ENCODE results near the gene APLP2. TPM values are rescaled to one million over a fixed set of nuclear protein-coding genes. Genes with fewer than 3 reads are reported as not detected.

The APLP2 gene
- total and polyA plus RNA-seq, 2 of the 13 experiments (the other 11 are each of a cell fraction or from before 2014, with no cell fraction given) = 315 to 594 TPM

GRCh38 chr11:130068986-130069658 is 572 bp upstream of the APLP2 start (continued):
- no peak for TF ChIP-seq CEBPZ (IDR thresholded peaks at IDR 0.05; ENCODE audit: low read length)
- TF ChIP-seq NRL (CRISPR knock-in tag; IDR thresholded peaks at IDR 0.05; ENCODE audit: borderline replicate concordance) = no peak; the same call in 1 of the 2 replicates
- TF ChIP-seq NFAT5 (CRISPR knock-in tag; IDR thresholded peaks at IDR 0.05) = no peak; the same call in 1 of the 2 replicates
- no peak for TF ChIP-seq ZNF883 (CRISPR knock-in tag; IDR thresholded peaks at IDR 0.05; ENCODE audit: not compliant biosample characterization)
- TF ChIP-seq IKZF5 (CRISPR knock-in tag; IDR thresholded peaks at IDR 0.05) = peak; percentile 18; the same call in 1 of the 2 replicates
- TF ChIP-seq DNMT3B (CRISPR knock-in tag; conservative IDR thresholded peaks at IDR 0.05) = no peak
- TF ChIP-seq MIXL1 (CRISPR knock-in tag; IDR thresholded peaks at IDR 0.05) = no peak
- 0 out of 2 replicates have a peak, but pooled peaks have one; percentile 24 for TF ChIP-seq JUND (CRISPR knock-in tag; IDR thresholded peaks at IDR 0.05)
- TF ChIP-seq ZNF331 (CRISPR knock-in tag; IDR thresholded peaks at IDR 0.05) = no peak
- TF ChIP-seq ZMYM3 (CRISPR knock-in tag; IDR thresholded peaks at IDR 0.05) = no peak
- no peak for TF ChIP-seq KLF11 (CRISPR knock-in tag; IDR thresholded peaks at IDR 0.05)
- TF ChIP-seq GTF3A (CRISPR knock-in tag; conservative IDR thresholded peaks at IDR 0.05) = no peak
- TF ChIP-seq STAT5B (CRISPR knock-in tag; IDR thresholded peaks at IDR 0.05) = no peak
- no peak for TF ChIP-seq ZNF777 (CRISPR knock-in tag; IDR thresholded peaks at IDR 0.05)
- 0 out of 2 replicates have a peak, but pooled peaks have one; percentile 22 for TF ChIP-seq ZNF367 (CRISPR knock-in tag; IDR thresholded peaks at IDR 0.05; ENCODE audit: borderline replicate concordance)
- TF ChIP-seq IRX3 (CRISPR knock-in tag; IDR thresholded peaks at IDR 0.05; ENCODE audit: borderline replicate concordance, low read depth) = 0 out of 2 replicates have a peak, but pooled peaks have one; percentile 20
- TF ChIP-seq, protein P1, sequence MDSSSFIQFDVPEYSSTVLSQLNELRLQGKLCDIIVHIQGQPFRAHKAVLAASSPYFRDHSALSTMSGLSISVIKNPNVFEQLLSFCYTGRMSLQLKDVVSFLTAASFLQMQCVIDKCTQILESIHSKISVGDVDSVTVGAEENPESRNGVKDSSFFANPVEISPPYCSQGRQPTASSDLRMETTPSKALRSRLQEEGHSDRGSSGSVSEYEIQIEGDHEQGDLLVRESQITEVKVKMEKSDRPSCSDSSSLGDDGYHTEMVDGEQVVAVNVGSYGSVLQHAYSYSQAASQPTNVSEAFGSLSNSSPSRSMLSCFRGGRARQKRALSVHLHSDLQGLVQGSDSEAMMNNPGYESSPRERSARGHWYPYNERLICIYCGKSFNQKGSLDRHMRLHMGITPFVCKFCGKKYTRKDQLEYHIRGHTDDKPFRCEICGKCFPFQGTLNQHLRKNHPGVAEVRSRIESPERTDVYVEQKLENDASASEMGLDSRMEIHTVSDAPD (CRISPR knock-in tag; IDR thresholded peaks at IDR 0.05) = no peak
- TF ChIP-seq ZNF207 (IDR thresholded peaks at IDR 0.05; ENCODE audit: borderline replicate concordance) = no peak
- TF ChIP-seq KLF13 (CRISPR knock-in tag; IDR thresholded peaks at IDR 0.05) = no peak

All from HepG2 (cell line).